Daoy (cell line): ENCODE results near the gene MRGPRG. TPM values are rescaled to one million over a fixed set of nuclear protein-coding genes. Genes with fewer than 3 reads are reported as not detected.

Source experiments
- DNase-seq: peaks from one replicate; pipeline ENCODE4 v3.0.0-alpha.2; 2015; ENCODE audit warnings: low read depth
- total RNA-seq: library from RNA; depleted of rRNA; stranded (reverse); fragments of >200 nt; shearing (Covaris generic); gene quantifications from 2 replicates; pipeline ENCODE4 v1.2.3, GENCODE V29; 2014

MRGPRG gene
- total RNA-seq, 1 experiment from 2014 or later = not detected

DNA sequence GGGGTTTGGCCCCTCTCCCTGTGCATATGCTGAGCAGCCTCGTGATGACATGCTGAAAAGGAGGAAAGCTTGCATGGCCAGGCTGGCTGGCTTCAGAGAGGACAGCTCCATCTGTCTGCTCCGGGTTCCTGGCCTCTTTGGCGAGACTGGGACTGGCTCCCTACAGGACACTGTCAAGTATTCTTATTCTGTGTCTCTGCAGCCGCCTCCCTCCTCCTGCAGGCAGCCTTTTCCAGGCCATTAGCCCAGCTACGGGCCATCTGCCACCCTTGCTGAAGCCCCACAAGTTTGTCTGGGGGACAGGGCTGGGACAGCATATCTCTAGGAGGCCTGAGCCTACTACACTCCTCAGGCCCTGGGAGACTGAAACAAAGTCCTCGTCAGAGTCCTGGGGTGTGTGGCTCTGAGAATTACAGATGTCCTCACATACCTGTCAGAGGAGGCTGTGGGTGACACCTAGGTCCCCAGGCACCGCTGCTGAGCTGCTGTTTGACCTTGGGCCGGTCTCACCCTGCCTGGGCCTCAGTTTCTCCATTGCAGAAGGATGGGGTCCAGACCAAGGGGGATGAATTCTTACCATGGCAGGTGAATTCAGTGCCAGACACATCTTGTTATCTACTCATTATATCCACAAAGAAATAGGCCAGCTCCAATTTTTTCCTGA lies 11.0 kb downstream of the MRGPRG start:
- no peak for DNase-seq

- no peak for DNase-seq
Measured at GRCh38 chr11:3206922-3207204, 11.8 kb downstream of the MRGPRG start.

DNA sequence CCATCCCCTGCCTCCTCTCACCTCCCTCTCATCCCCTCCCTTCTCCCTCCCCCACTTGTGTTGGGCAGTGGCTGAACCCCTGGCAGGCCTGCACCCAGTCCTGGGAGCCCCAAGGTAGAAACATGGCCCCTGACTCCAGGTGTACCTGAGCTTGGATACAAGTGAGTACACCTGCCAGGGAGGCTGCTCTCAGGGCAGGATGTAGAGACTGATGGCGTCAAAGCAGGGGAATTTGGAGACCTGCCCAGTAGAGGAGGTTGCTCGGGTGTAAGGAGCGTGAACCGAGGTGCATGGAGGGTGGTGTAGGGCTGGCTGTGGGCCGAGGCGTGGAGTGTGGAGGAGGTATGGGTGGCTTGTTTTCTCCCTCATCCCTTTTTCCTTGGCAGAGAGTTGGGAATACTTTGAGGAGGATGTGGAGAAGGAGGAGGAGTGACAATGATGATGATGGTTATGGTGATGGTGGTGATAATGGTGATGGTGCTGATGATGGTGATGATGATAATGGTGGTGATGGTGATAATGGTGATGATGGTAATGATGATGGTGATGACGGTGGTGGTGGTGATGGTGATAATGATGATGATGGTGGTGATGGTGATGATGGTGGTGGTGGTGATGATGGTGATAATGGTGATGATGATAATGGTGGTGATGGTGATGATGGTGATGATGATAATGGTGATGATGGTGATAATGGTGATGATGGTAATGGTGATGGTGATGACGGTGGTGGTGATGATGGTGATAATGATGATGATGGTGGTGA lies 12.3 kb downstream of the MRGPRG start:
- no peak for DNase-seq

- DNase-seq = no peak
Measured at GRCh38 chr11:3205261-3206155, 13.1 kb downstream of the MRGPRG start.

DNA sequence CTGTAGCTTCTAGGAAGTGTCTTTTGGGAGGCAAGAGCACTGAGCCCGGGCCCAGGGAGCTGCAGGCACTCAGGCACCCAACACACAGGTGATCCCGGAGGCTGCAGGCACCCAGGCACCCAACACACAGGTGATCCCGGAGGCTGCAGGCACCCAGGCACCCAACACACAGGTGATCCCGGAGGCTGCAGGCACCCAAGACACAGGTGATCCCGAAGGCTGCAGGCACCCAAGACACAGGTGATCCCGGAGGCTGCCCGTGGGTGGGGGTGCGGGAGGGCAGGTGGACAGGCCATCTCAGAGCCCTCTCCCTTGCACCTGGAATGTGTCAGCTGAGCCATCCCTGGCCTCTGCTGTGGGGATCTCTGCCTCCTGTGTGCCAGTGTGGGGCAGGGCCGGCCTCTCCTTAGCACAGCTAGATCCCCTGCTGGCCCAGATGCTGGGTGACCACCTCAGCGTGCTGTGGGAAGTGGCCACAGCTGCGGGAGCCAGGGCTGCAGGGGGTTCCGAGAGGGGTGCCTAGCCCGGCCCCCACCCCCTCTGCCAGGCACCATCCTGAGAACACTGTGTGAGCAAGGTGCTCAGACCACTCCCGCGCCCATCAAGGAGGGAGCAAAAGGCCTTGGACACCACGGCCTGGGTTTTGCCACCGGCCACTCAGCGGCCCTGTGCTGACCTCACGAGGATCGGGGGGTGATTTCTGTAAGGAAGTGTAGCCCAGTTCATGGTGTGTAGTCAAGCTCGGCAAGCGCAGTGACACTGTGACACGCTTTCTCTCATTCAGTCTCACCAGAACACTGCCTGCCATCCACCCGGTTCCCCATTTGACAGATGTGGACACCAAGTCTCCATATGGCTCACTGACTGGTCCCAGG lies 14.2 kb downstream of the MRGPRG start:
- DNase-seq = no peak

- DNase-seq = no peak
Measured at GRCh38 chr11:3203221-3204043, 15.2 kb downstream of the MRGPRG start.

GRCh38 chr11:3202759-3203158 lies 15.9 kb downstream of the MRGPRG start:
- no peak for DNase-seq

DNA sequence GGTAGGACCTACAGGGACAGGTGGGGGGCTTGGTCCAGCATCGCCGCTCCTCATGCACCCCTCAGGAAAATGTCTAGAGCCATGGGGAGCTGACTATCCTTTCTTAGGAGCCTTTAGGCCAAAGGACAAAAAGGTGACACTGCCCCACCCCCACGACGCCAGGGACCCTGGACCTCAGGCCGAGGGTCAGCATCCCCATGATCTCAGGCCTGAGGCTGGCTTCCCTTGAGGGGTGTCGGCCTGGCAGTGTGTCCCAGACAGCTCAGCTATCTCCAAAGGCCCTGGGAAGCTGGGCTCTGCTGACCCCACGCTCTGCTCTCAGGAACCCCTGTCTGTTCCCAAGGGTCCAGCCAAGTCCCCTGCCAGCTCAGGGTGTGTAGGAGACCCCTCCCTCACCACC lies 16.3 kb downstream of the MRGPRG start:
- no peak for DNase-seq

DNA sequence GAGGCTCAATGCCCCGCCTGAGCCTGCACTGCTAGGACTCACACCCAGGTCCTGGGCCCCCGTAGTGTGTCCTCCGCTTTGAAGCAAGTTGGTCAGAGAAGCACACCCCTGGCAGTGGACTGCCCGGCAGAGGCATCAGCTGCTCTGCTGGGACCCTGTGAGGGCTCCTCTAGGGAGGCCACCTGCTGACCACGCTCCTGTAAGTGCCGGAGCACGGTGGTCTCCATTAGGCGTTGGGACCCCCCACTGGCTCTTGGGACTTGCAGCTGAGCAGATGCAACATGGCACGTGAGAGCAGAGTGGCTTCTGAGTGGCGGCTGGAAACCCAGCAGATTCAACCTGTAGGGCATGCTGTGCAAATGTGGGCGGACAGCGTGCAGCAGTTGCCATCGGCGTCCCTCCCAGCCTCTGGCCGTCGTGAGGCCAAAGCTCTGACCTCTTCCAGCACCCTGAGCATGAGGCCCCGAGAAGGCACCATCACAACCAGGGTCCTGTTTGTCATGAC lies 16.9 kb downstream of the MRGPRG start:
- no peak for DNase-seq

- no peak for DNase-seq
Measured at GRCh38 chr11:3201112-3201581, 17.5 kb downstream of the MRGPRG start.

DNA sequence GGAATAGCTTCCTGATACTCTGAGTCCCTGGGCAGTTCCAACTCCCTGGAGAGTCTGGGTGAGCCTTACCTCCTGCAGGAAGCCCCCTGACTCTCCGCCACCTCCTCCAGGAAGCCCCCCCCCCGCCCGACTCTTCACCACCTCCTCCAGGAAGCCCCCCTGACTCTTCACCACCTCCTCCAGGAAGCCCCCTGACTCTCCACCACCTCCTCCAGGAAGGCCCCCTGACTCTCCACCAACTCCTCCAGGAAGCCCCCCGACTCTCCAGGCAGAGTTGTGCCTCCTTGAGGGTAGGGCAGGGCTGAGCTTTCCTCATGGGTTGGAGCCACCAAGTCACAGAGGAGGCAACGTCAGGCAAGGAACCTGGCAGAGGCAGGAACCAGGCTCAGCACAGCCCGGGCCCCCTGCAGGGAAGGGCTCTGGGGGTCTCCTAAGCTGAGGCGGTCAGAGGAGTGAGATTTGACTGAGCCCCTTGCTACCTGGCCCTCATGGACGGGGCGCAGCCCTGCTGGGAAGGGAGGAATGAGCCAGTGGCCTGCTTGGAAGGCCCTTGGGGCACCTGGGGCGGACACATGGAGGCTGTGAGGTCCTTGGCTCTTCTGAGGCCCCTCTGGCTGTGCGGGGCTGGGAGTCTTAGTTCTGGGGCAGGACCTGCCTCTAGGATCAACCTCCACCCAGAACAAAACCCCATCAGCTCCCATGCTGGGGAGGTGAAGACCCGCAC lies 18.1 kb downstream of the MRGPRG start:
- DNase-seq = no peak

- DNase-seq = no peak
Measured at GRCh38 chr11:3199537-3200295, 18.9 kb downstream of the MRGPRG start.

DNA sequence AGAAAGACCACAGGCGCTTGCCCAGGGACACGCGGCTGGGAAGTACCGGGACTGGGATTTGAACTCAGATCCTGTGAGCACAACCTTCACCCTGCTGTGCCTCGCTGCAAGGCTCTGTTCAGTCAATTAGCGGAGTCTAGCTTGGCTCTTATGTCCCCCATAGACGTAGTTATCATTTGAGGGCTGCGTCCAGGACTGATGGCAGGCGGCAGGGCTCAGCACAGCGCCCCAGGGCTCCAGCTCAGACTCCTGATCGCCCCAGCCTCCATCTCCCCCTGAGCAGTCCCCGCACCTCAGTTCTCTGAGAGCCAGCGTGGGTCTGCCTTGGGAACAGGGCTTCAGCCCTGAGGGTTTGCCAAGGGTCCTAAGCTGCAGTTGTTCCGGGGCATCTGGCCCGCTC lies 19.8 kb downstream of the MRGPRG start:
- no peak for DNase-seq

- no peak for DNase-seq
Measured at GRCh38 chr11:3197878-3198528, 20.6 kb downstream of the MRGPRG start.

DNA sequence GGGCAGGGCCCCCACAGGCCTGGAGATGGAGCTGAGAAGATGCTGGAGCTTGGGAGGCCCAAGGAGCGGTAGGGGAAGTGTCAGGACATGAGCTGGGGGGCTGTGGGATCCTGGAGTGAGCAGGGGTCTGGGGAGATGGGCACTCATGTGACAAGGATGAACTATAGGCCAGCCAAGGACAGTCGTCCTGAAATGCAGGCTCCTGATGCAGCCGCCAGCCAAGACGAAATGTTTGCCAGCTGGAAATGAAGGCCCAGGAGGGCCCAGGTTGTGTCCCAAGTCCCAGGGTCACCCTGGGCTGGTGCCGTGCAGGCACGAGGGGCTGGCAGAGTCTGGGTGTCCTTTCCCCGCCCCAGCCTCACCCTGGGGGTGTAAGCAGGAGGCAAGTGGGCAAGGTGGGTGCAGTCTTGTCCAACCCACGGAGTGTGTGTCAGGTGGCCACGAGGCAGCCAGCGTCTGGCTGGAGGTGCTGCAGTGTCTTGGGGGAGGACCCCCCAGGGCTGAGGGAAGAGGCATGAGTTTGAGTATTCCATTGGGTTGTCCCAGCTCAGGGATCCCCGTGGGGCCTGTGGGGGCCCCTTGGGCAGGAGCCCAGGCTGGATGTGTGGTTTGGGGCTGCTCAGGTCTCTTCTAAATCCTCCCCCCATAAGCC lies 21.4 kb downstream of the MRGPRG start:
- DNase-seq = no peak

GRCh38 chr11:3196161-3197043 lies 22.2 kb downstream of the MRGPRG start:
- no peak for DNase-seq
